WTC11 (cell line): ENCODE measurements around the gene PSD2. TPM values are rescaled to one million over a fixed set of nuclear protein-coding genes. Genes with fewer than 3 reads are reported as not detected.

Experiments used
- ATAC-seq: fragments of 200-7000 bp; cut with Tn5 transposase; 2 replicates; pipeline ENCODE4 v1.10.0; 2021; ENCODE audit warnings: mild to moderate bottlenecking, moderate library complexity
- CTCF ChIA-PET: fragments of 300-600 bp; sonication (Branson Sonifier 250); formaldehyde crosslinking; loops from one replicate; lab custom pipeline; 2021; ENCODE audit warnings: antibody characterized with exemption; lab: Charles Lee
- POLR2A ChIA-PET: fragments of 350-600 bp; sonication (Branson Sonifier 250); formaldehyde crosslinking; loops from one replicate; lab custom pipeline; 2021; ENCODE audit warnings: antibody characterized with exemption; lab: Charles Lee
- DNase-seq: peaks from one replicate; pipeline ENCODE4 v3.0.0; 2021; ENCODE audit warnings: low spot score
- H3K27ac Mint-ChIP-seq: 2 replicates; pipeline ENCODE4 v1.8.0; 2021; ENCODE audit warnings: mixed read lengths
- H3K27me3 Mint-ChIP-seq: 2 replicates; pipeline ENCODE4 v1.8.0; 2021; ENCODE audit warnings: low read depth, mild to moderate bottlenecking, moderate library complexity, mixed read lengths
- H3K36me3 Mint-ChIP-seq: 2 replicates; pipeline ENCODE4 v1.8.0; 2021; ENCODE audit warnings: mixed read lengths
- H3K4me1 Mint-ChIP-seq: 2 replicates; pipeline ENCODE4 v1.8.0; 2022; ENCODE audit warnings: mixed read lengths
- H3K4me3 Mint-ChIP-seq: 2 replicates; pipeline ENCODE4 v1.8.0; 2021; ENCODE audit warnings: mild to moderate bottlenecking, moderate library complexity, mixed read lengths
- H3K9me3 Mint-ChIP-seq: 2 replicates; pipeline ENCODE4 v1.8.0; 2021; ENCODE audit warnings: mixed read lengths
- ATF1 ChIP-seq: sonication (generic); formaldehyde crosslinking; IDR thresholded peaks from 2 replicates; pipeline ENCODE4 v1.8.1; 2023; ENCODE audit warnings: mild to moderate bottlenecking, moderate library complexity, missing genetic modification reagents
- ATF6 ChIP-seq: sonication (generic); formaldehyde crosslinking; IDR thresholded peaks from 2 replicates; pipeline ENCODE4 v1.8.1; 2023; ENCODE audit warnings: mild to moderate bottlenecking, missing genetic modification reagents
- CBFB ChIP-seq: sonication (generic); formaldehyde crosslinking; IDR thresholded peaks from 2 replicates; pipeline ENCODE4 v1.8.1; 2022; ENCODE audit warnings: mild to moderate bottlenecking, low read depth, missing genetic modification reagents
- FOXK1 ChIP-seq: sonication (generic); formaldehyde crosslinking; IDR thresholded peaks from 2 replicates; pipeline ENCODE4 v1.8.0; 2022; ENCODE audit warnings: mild to moderate bottlenecking, moderate library complexity, missing genetic modification reagents
- GABPB1 ChIP-seq: sonication (generic); formaldehyde crosslinking; IDR thresholded peaks from 2 replicates; pipeline ENCODE4 v1.8.1; 2023; ENCODE audit warnings: mild to moderate bottlenecking, missing genetic modification reagents
- GRHL2 ChIP-seq: fragments of 250-450 bp; sonication (Bioruptor Pico); IDR thresholded peaks from 2 replicates; pipeline ENCODE4 v1.8.0; 2022; ENCODE audit warnings: mild to moderate bottlenecking, moderate library complexity; ENCODE audit not compliant: insufficient replicate concordance, severe bottlenecking
- MLX ChIP-seq: sonication (generic); formaldehyde crosslinking; IDR thresholded peaks from 2 replicates; pipeline ENCODE4 v1.8.1; 2023; ENCODE audit warnings: mild to moderate bottlenecking, missing genetic modification reagents, moderate library complexity
- MYBL2 ChIP-seq: sonication (generic); formaldehyde crosslinking; IDR thresholded peaks from 2 replicates; pipeline ENCODE4 v1.8.1; 2023; ENCODE audit warnings: mild to moderate bottlenecking, moderate library complexity, missing genetic modification reagents
- OVOL2 ChIP-seq: fragments of 250-450 bp; sonication (Bioruptor Pico); IDR thresholded peaks from 2 replicates; pipeline ENCODE4 v1.9.0; 2021; ENCODE audit warnings: mild to moderate bottlenecking, borderline replicate concordance
- PRDM15 ChIP-seq: sonication (generic); formaldehyde crosslinking; IDR thresholded peaks from 2 replicates; pipeline ENCODE4 v1.8.0; 2022; ENCODE audit warnings: missing genetic modification reagents
- TCF7 ChIP-seq: sonication (generic); formaldehyde crosslinking; IDR thresholded peaks from 2 replicates; pipeline ENCODE4 v1.8.0; 2022; ENCODE audit warnings: mild to moderate bottlenecking, low read depth, missing genetic modification reagents, moderate library complexity
- TEAD4 ChIP-seq: sonication (generic); formaldehyde crosslinking; IDR thresholded peaks from 2 replicates; pipeline ENCODE4 v1.8.0; 2022; ENCODE audit warnings: mild to moderate bottlenecking, missing genetic modification reagents
- ZBTB21 ChIP-seq: sonication (generic); formaldehyde crosslinking; IDR thresholded peaks from 2 replicates; pipeline ENCODE4 v1.8.1; 2023; ENCODE audit warnings: mild to moderate bottlenecking, missing genetic modification reagents, borderline replicate concordance
- ZNF138 ChIP-seq: sonication (generic); formaldehyde crosslinking; conservative IDR thresholded peaks from 2 replicates; pipeline ENCODE4 v1.8.1; 2022; ENCODE audit warnings: mild to moderate bottlenecking, moderate library complexity, missing genetic modification reagents
- total RNA-seq: library from RNA; stranded (reverse); gene quantifications from 3 replicates; pipeline ENCODE4 v1.2.3, GENCODE V29; 2021
- TF ChIP-seq, protein P1 (sequence below): fragments of 250-450 bp; sonication (Bioruptor Pico); IDR thresholded peaks from 2 replicates; pipeline ENCODE4 v1.9.0; 2021; ENCODE audit warnings: mild to moderate bottlenecking
- TF ChIP-seq, protein P2 (sequence below): sonication (generic); formaldehyde crosslinking; IDR thresholded peaks from 2 replicates; pipeline ENCODE4 v1.8.1; 2023; ENCODE audit warnings: mild to moderate bottlenecking, missing genetic modification reagents, borderline replicate concordance
- TF ChIP-seq, protein P3 (sequence below): fragments of 250-450 bp; sonication (Bioruptor Pico); IDR thresholded peaks from 2 replicates; pipeline ENCODE4 v1.9.0; 2021; ENCODE audit warnings: mild to moderate bottlenecking
- TF ChIP-seq, protein P4 (sequence below): sonication (generic); formaldehyde crosslinking; IDR thresholded peaks from 2 replicates; pipeline ENCODE4 v1.8.1; 2023; ENCODE audit warnings: mild to moderate bottlenecking, moderate library complexity, missing genetic modification reagents

PSD2 gene
- total RNA-seq, 1 experiment from 2014 or later: 0.57 TPM

DNA sequence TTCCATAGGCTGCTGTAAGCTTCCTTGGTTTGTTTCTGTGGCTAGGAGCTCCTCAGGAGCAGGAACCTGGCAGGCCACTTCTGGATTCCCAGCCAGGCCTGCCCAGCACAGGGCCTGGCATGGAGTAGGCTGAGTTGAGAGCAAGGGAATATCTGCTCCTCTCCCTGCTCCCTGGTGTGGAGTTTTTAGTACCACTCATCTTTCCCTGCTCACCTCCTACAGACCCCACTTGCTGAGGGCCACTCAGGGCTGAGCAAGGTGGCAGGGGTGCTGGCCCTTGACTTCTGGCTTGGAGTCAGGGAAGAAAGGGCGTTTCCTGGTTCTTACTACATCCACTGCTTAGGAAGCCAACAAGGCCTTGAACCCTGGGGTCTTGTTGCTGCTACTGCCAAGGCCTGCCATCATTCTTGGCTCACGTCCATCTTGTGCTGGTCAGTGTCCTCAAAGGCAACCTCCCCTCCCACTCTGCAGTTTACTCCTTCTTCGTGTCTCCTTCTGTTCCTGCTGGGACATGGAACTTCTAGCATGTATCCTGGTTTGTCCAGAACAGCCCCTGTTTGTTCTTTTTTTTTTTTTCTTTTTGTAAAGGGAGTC is 54.9 kb downstream of the PSD2 start:
- H3K4me3 Mint-ChIP-seq: no peak overlapping the region
- H3K4me1 Mint-ChIP-seq: 0 out of 2 replicates have a peak, but pooled peaks cover 9% of the 10 kb centered on the region
- ATAC-seq (no peak), DNase-seq (no peak)
- ChIA-PET POLR2A (interaction anchor here (0.7 kb wide), 1 partner anchor 53 kb away, joined by 3 read pairs; no protein-coding TSS in a partner anchor), CTCF (interaction anchor here (1.4 to 12.1 kb wide), 6 partner anchors 10 to 118 kb away, joined by 5 to 155 read pairs (median 10); no protein-coding TSS in a partner anchor)
- H3K27ac Mint-ChIP-seq: no peak overlapping the region
- H3K36me3 Mint-ChIP-seq: no peaks in the 10 kb centered on the region
- TF ChIP-seq MLX: no peak
- TF ChIP-seq OVOL2 (CRISPR knock-in tag): no peak
- no peak for TF ChIP-seq ATF1
- TF ChIP-seq ATF6 (CRISPR knock-in tag): no peak
- no peak for TF ChIP-seq CBFB (CRISPR knock-in tag)
- no peak for TF ChIP-seq TCF7
- TF ChIP-seq TEAD4: no peak
- TF ChIP-seq GABPB1 (CRISPR knock-in tag): no peak
- TF ChIP-seq, protein P1, sequence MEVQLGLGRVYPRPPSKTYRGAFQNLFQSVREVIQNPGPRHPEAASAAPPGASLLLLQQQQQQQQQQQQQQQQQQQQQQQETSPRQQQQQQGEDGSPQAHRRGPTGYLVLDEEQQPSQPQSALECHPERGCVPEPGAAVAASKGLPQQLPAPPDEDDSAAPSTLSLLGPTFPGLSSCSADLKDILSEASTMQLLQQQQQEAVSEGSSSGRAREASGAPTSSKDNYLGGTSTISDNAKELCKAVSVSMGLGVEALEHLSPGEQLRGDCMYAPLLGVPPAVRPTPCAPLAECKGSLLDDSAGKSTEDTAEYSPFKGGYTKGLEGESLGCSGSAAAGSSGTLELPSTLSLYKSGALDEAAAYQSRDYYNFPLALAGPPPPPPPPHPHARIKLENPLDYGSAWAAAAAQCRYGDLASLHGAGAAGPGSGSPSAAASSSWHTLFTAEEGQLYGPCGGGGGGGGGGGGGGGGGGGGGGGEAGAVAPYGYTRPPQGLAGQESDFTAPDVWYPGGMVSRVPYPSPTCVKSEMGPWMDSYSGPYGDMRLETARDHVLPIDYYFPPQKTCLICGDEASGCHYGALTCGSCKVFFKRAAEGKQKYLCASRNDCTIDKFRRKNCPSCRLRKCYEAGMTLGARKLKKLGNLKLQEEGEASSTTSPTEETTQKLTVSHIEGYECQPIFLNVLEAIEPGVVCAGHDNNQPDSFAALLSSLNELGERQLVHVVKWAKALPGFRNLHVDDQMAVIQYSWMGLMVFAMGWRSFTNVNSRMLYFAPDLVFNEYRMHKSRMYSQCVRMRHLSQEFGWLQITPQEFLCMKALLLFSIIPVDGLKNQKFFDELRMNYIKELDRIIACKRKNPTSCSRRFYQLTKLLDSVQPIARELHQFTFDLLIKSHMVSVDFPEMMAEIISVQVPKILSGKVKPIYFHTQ: no peak
- H3K9me3 Mint-ChIP-seq: no peaks in the 10 kb centered on the region
- peaks cover 51% of the 10 kb centered on the region for H3K27me3 Mint-ChIP-seq

- Mint-ChIP-seq H3K4me3 (no peak overlapping the region), H3K9me3 (no peaks in the 10 kb centered on the region), H3K27ac (no peak overlapping the region), H3K4me1 (0 out of 2 replicates have a peak, but pooled peaks cover 9% of the 10 kb centered on the region), H3K36me3 (no peaks in the 10 kb centered on the region), H3K27me3 (peaks cover 40% of the 10 kb centered on the region)
- ATAC-seq (no peak), DNase-seq (no peak)
- ChIA-PET POLR2A (no interaction called here), CTCF (interaction anchor here (1.6 to 12.1 kb wide), 4 partner anchors 11 to 117 kb away, joined by 6 to 155 read pairs (median 18); no protein-coding TSS in a partner anchor)
- TF ChIP-seq MYBL2 (CRISPR knock-in tag): no peak
- no peak for TF ChIP-seq OVOL2 (CRISPR knock-in tag)
- TF ChIP-seq, protein P2, sequence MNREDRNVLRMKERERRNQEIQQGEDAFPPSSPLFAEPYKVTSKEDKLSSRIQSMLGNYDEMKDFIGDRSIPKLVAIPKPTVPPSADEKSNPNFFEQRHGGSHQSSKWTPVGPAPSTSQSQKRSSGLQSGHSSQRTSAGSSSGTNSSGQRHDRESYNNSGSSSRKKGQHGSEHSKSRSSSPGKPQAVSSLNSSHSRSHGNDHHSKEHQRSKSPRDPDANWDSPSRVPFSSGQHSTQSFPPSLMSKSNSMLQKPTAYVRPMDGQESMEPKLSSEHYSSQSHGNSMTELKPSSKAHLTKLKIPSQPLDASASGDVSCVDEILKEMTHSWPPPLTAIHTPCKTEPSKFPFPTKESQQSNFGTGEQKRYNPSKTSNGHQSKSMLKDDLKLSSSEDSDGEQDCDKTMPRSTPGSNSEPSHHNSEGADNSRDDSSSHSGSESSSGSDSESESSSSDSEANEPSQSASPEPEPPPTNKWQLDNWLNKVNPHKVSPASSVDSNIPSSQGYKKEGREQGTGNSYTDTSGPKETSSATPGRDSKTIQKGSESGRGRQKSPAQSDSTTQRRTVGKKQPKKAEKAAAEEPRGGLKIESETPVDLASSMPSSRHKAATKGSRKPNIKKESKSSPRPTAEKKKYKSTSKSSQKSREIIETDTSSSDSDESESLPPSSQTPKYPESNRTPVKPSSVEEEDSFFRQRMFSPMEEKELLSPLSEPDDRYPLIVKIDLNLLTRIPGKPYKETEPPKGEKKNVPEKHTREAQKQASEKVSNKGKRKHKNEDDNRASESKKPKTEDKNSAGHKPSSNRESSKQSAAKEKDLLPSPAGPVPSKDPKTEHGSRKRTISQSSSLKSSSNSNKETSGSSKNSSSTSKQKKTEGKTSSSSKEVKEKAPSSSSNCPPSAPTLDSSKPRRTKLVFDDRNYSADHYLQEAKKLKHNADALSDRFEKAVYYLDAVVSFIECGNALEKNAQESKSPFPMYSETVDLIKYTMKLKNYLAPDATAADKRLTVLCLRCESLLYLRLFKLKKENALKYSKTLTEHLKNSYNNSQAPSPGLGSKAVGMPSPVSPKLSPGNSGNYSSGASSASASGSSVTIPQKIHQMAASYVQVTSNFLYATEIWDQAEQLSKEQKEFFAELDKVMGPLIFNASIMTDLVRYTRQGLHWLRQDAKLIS (CRISPR knock-in tag): no peak
- TF ChIP-seq GRHL2 (CRISPR knock-in tag): no peak
- TF ChIP-seq ZNF138 (CRISPR knock-in tag): no peak
- TF ChIP-seq PRDM15 (CRISPR knock-in tag): no peak
- TF ChIP-seq ZBTB21 (CRISPR knock-in tag): no peak
- TF ChIP-seq FOXK1 (CRISPR knock-in tag): no peak
- TF ChIP-seq, protein P3, sequence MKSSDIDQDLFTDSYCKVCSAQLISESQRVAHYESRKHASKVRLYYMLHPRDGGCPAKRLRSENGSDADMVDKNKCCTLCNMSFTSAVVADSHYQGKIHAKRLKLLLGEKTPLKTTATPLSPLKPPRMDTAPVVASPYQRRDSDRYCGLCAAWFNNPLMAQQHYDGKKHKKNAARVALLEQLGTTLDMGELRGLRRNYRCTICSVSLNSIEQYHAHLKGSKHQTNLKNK (CRISPR knock-in tag): no peak
- TF ChIP-seq, protein P4, sequence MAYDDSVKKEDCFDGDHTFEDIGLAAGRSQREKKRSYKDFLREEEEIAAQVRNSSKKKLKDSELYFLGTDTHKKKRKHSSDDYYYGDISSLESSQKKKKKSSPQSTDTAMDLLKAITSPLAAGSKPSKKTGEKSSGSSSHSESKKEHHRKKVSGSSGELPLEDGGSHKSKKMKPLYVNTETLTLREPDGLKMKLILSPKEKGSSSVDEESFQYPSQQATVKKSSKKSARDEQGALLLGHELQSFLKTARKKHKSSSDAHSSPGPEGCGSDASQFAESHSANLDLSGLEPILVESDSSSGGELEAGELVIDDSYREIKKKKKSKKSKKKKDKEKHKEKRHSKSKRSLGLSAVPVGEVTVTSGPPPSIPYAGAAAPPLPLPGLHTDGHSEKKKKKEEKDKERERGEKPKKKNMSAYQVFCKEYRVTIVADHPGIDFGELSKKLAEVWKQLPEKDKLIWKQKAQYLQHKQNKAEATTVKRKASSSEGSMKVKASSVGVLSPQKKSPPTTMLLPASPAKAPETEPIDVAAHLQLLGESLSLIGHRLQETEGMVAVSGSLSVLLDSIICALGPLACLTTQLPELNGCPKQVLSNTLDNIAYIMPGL: no peak
Observed at GRCh38 chr5:139851558-139851957, 56.0 kb downstream of the PSD2 start.
